HFFc6 (cell line): ENCODE measurements around the gene OTUB1. TPM values are rescaled to one million over a fixed set of nuclear protein-coding genes. Genes with fewer than 3 reads are reported as not detected.
"Not testable (repeated sequence)": the region's sequence is repeated elsewhere in the genome, so short reads cannot be mapped to it uniquely, and the experiment has no call there.

ENCODE experiments used
- DNase-seq: peaks from one replicate; pipeline ENCODE4 v3.0.0-alpha.2; 2018
- H3K27ac Mint-ChIP-seq: 2 replicates; pipeline ENCODE4 v1.8.0; 2020; ENCODE audit warnings: mild to moderate bottlenecking, mixed read lengths
- H3K27me3 Mint-ChIP-seq: 2 replicates; pipeline ENCODE4 v1.8.0; 2021; ENCODE audit warnings: mild to moderate bottlenecking, moderate library complexity, mixed read lengths; ENCODE audit not compliant: insufficient read depth
- H3K36me3 Mint-ChIP-seq: 2 replicates; pipeline ENCODE4 v1.8.0; 2021; ENCODE audit warnings: low read depth, mixed read lengths
- H3K4me1 Mint-ChIP-seq: 2 replicates; pipeline ENCODE4 v1.8.0; 2020; ENCODE audit warnings: low read depth, mixed read lengths
- H3K4me3 Mint-ChIP-seq: 2 replicates; pipeline ENCODE4 v1.8.0; 2020; ENCODE audit warnings: mild to moderate bottlenecking, moderate library complexity, mixed read lengths
- H3K9me3 Mint-ChIP-seq: 2 replicates; pipeline ENCODE4 v1.8.0; 2020; ENCODE audit warnings: mild to moderate bottlenecking, mixed read lengths
- CTCF ChIP-seq: fragments of 200-600 bp; sonication (generic); IDR thresholded peaks from 2 replicates; pipeline ENCODE4 v1.5.0; 2021; ENCODE audit warnings: antibody characterized with exemption, mild to moderate bottlenecking
- total RNA-seq, 6 experiments: library from RNA; stranded (reverse); fragmentation: NEBNext Ultra II Directional; extraction: Animal tissue kit (Norgen Biotek cat#: 25700); gene quantifications; 2 replicates in 1 of 6; 3 replicates in 5 of 6; pipeline ENCODE4 v1.2.3, GENCODE V29; 2021

The OTUB1 gene
- total RNA-seq, 6 experiments from 2014 or later: 84.4 to 98.2 (median 90.9) TPM

GRCh38 chr11:63969461-63969860 is 16.8 kb upstream of the OTUB1 start:
- H3K4me1 Mint-ChIP-seq: 0 out of 2 replicates have a peak, but pooled peaks cover 4% of the 10 kb centered on the region
- no peak overlapping the region for H3K4me3 Mint-ChIP-seq
- no peaks in the 10 kb centered on the region; the same call in 1 of the 2 replicates for H3K27me3 Mint-ChIP-seq
- no peak overlapping the region for H3K27ac Mint-ChIP-seq
- peaks cover 8% of the 10 kb centered on the region; the same call in 1 of the 2 replicates for H3K9me3 Mint-ChIP-seq
- 0 out of 2 replicates have a peak, but pooled peaks cover 3% of the 10 kb centered on the region for H3K36me3 Mint-ChIP-seq
- no peak for TF ChIP-seq CTCF
- DNase-seq: no peak

- no peak for DNase-seq
- peaks cover 8% of the 10 kb centered on the region; the same call in 1 of the 2 replicates for H3K9me3 Mint-ChIP-seq
Observed at GRCh38 chr11:63970902-63971301, 15.3 kb upstream of the OTUB1 start.

GRCh38 chr11:63973912-63974258 is 12.4 kb upstream of the OTUB1 start:
- Mint-ChIP-seq H3K36me3 (peaks cover 16% of the 10 kb centered on the region), H3K27ac (peak overlapping the region; percentile 83), H3K4me1 (peaks cover 23% of the 10 kb centered on the region), H3K4me3 (peak overlapping the region; percentile 100)
- not testable (repeated sequence) for DNase-seq, H3K27me3 Mint-ChIP-seq, H3K9me3 Mint-ChIP-seq

More at GRCh38 chr11:63970902-63971301, 15.3 kb upstream of the OTUB1 start:
- Mint-ChIP-seq H3K4me1 (peaks cover 7% of the 10 kb centered on the region), H3K4me3 (no peak overlapping the region), H3K27me3 (no peaks in the 10 kb centered on the region; the same call in 1 of the 2 replicates), H3K27ac (no peak overlapping the region), H3K36me3 (peaks cover 6% of the 10 kb centered on the region)
- TF ChIP-seq CTCF: no peak

GRCh38 chr11:63974259-63975143 is 11.7 kb upstream of the OTUB1 start, which contains the start of gene COX8A:
Gene COX8A (plus strand): TSS chr11:63974620. CDS start chr11:63974681, 61 bp downstream.
- peak; percentile 33; the same call in 1 of the 2 replicates for TF ChIP-seq CTCF
- Mint-ChIP-seq H3K27ac (peak within 1 kb of the TSS; percentile 100), H3K4me1 (peaks cover 23% of the 10 kb centered on the region), H3K9me3 (peaks cover 8% of the 10 kb centered on the region; the same call in 1 of the 2 replicates), H3K27me3 (no peaks in the 10 kb centered on the region; the same call in 1 of the 2 replicates), H3K36me3 (peaks cover 16% of the 10 kb centered on the region), H3K4me3 (peak within 1 kb of the TSS; percentile 100)
- peak; percentile 100 for DNase-seq

- Mint-ChIP-seq H3K36me3 (peaks cover 16% of the 10 kb centered on the region), H3K4me3 (no peak overlapping the region), H3K9me3 (peaks cover 3% of the 10 kb centered on the region; the same call in 1 of the 2 replicates), H3K27me3 (peaks cover 2% of the 10 kb centered on the region; the same call in 1 of the 2 replicates), H3K4me1 (peaks cover 43% of the 10 kb centered on the region), H3K27ac (no peak overlapping the region)
- no peak for DNase-seq
- TF ChIP-seq CTCF: no peak
Observed at GRCh38 chr11:63978551-63979239, 7.5 kb upstream of the OTUB1 start.
